GM12892 (cell line): Measurements from ENCODE around the gene RAB27A.

ENCODE experiments used
- POLR2A ChIP-seq: IDR thresholded peaks from 2 replicates; pipeline ENCODE4 v1.6.1; 2011; ENCODE audit warnings: low read depth, low read length, control low read depth
- POLR2AphosphoS5 ChIP-seq: IDR thresholded peaks from 2 replicates; pipeline ENCODE4 v1.6.1; 2011; ENCODE audit warnings: low read depth, low read length, control low read depth
- TAF1 ChIP-seq: IDR thresholded peaks from 2 replicates; pipeline ENCODE4 v1.6.1; 2011; ENCODE audit warnings: low read depth, mild to moderate bottlenecking, control low read depth, low read length, borderline replicate concordance

GRCh38 chr15:55240125-55240760 is 49.4 kb downstream of the RAB27A start:
- no peak for TF ChIP-seq POLR2A
- no peak for TF ChIP-seq TAF1
- TF ChIP-seq POLR2AphosphoS5: no peak
